Erythroblast (primary cell): ENCODE data around the gene ABHD14A.

Experiments used
- DNase-seq, 2 experiments: peaks; one replicate each; lab custom pipeline; 2025; lab: John Stamatoyannopoulos, UW
- GATA1 ChIP-seq: IDR thresholded peaks from 2 replicates; pipeline ENCODE4 v1.6.1; 2011; ENCODE audit warnings: low read depth, mild to moderate bottlenecking, control low read depth, low read length, moderate library complexity
- POLR2A ChIP-seq: IDR thresholded peaks from 2 replicates; pipeline ENCODE4 v1.6.1; 2011; ENCODE audit warnings: mild to moderate bottlenecking, low read length

ABHD14A gene

GRCh38 chr3:52023860-52024764, 49.2 kb downstream of the ABHD14A start:
- TF ChIP-seq POLR2A (no peak), GATA1 (no peak)
- no peak for DNase-seq

- DNase-seq: no peak
- TF ChIP-seq POLR2A: no peak
- TF ChIP-seq GATA1: no peak
Observed at GRCh38 chr3:52024765-52025452, 50.0 kb downstream of the ABHD14A start.

- no peak for DNase-seq
- TF ChIP-seq GATA1 (no peak), POLR2A (no peak)
Observed at GRCh38 chr3:52025453-52025852, 50.6 kb downstream of the ABHD14A start.

GRCh38 chr3:52026041-52026440, 51.2 kb downstream of the ABHD14A start:
- TF ChIP-seq GATA1 (no peak), POLR2A (no peak)
- DNase-seq: no peak

GRCh38 chr3:52028572-52028971, 53.7 kb downstream of the ABHD14A start:
- DNase-seq: peak; percentile 24 to 42
- TF ChIP-seq POLR2A (no peak), GATA1 (no peak)

- no peak for TF ChIP-seq GATA1
- TF ChIP-seq POLR2A: no peak
- DNase-seq: peak; percentile 58 to 81
Observed at GRCh38 chr3:52029053-52029452, 54.2 kb downstream of the ABHD14A start.

- TF ChIP-seq GATA1 (no peak), POLR2A (no peak)
- DNase-seq: no peak
Observed at GRCh38 chr3:52029535-52029934, 54.7 kb downstream of the ABHD14A start.
